H9 (cell line): Measurements from ENCODE around the gene IGSF1. TPM values are rescaled to one million over a fixed set of nuclear protein-coding genes. Genes with fewer than 3 reads are reported as not detected.

Experiments
- DNase-seq: peaks from one replicate; pipeline ENCODE4 v3.0.0-alpha.2; 2017
- H2AFZ ChIP-seq: one replicate; pipeline ENCODE4 v1.6.1; 2013; ENCODE audit warnings: mild to moderate bottlenecking, low read length, control low read depth, moderate library complexity
- H2AK5ac ChIP-seq: 2 replicates; pipeline ENCODE4 v1.6.1; 2013; ENCODE audit warnings: low read length, control low read depth, mixed read lengths; ENCODE audit not compliant: insufficient read length
- H2BK120ac ChIP-seq: one replicate; pipeline ENCODE4 v1.6.1; 2013; ENCODE audit warnings: low read depth, mild to moderate bottlenecking, low read length, control low read depth, inconsistent platforms; ENCODE audit not compliant: poor library complexity, severe bottlenecking
- H2BK12ac ChIP-seq: 2 replicates; pipeline ENCODE4 v1.6.1; 2013; ENCODE audit warnings: low read length, control low read depth, mixed read lengths, low read depth; ENCODE audit not compliant: insufficient read length
- H2BK15ac ChIP-seq: 2 replicates; pipeline ENCODE4 v1.6.1; 2013; ENCODE audit warnings: low read depth, low read length, control low read depth
- H2BK20ac ChIP-seq: one replicate; pipeline ENCODE4 v1.6.1; 2013; ENCODE audit warnings: low read depth, mild to moderate bottlenecking, low read length, control low read depth, inconsistent platforms; ENCODE audit not compliant: poor library complexity, severe bottlenecking
- H2BK5ac ChIP-seq: 2 replicates; pipeline ENCODE4 v1.6.1; 2013; ENCODE audit warnings: low read length, control low read depth, mixed read lengths; ENCODE audit not compliant: insufficient read length
- H3K14ac ChIP-seq: 2 replicates; pipeline ENCODE4 v1.6.1; 2013; ENCODE audit warnings: low read length, control low read depth; ENCODE audit not compliant: insufficient read depth
- H3K18ac ChIP-seq: 2 replicates; pipeline ENCODE4 v1.6.1; 2013; ENCODE audit warnings: low read depth, mild to moderate bottlenecking, mixed read lengths, low read length, control low read depth; ENCODE audit not compliant: insufficient read length
- H3K23ac ChIP-seq: 2 replicates; pipeline ENCODE4 v1.6.1; 2013; ENCODE audit warnings: low read length, control low read depth, mixed read lengths, low read depth; ENCODE audit not compliant: insufficient read length
- H3K23me2 ChIP-seq: 2 replicates; pipeline ENCODE4 v1.6.1; 2013; ENCODE audit warnings: low read depth, mild to moderate bottlenecking, mixed read lengths, low read length, control low read depth; ENCODE audit not compliant: insufficient read length, poor library complexity, severe bottlenecking
- H3K27ac ChIP-seq: 2 replicates; pipeline ENCODE4 v1.5.1; 2013; ENCODE audit warnings: low read length, control low read depth, mixed read lengths, low read depth; ENCODE audit not compliant: insufficient read length
- H3K27me3 ChIP-seq: 2 replicates; pipeline ENCODE4 v1.6.1; 2013; ENCODE audit warnings: low read length, control low read depth, inconsistent platforms; ENCODE audit not compliant: insufficient read depth
- H3K4ac ChIP-seq: 2 replicates; pipeline ENCODE4 v1.6.1; 2013; ENCODE audit warnings: low read depth, mild to moderate bottlenecking, control low read depth, inconsistent platforms, low read length, moderate library complexity
- H3K4me1 ChIP-seq: 2 replicates; pipeline ENCODE4 v1.6.1; 2013; ENCODE audit warnings: low read length, control low read depth, inconsistent platforms; ENCODE audit not compliant: insufficient read depth
- H3K4me2 ChIP-seq: 2 replicates; pipeline ENCODE4 v1.6.1; 2013; ENCODE audit warnings: low read length, control low read depth, mixed read lengths; ENCODE audit not compliant: insufficient read length, insufficient read depth
- H3K56ac ChIP-seq: 2 replicates; pipeline ENCODE4 v1.6.1; 2013; ENCODE audit warnings: low read depth, mild to moderate bottlenecking, mixed read lengths, low read length, control low read depth; ENCODE audit not compliant: insufficient read length
- H3K79me1 ChIP-seq: 2 replicates; pipeline ENCODE4 v1.6.1; 2013; ENCODE audit warnings: low read depth, mild to moderate bottlenecking, moderate library complexity, low read length, control low read depth, inconsistent platforms; ENCODE audit not compliant: insufficient read depth, poor library complexity, severe bottlenecking
- H3K79me2 ChIP-seq: 2 replicates; pipeline ENCODE4 v1.6.1; 2013; ENCODE audit warnings: low read length, control low read depth, inconsistent platforms; ENCODE audit not compliant: insufficient read depth
- H3K9ac ChIP-seq: 2 replicates; pipeline ENCODE4 v1.6.1; 2013; ENCODE audit warnings: low read length, control low read depth, mixed read lengths; ENCODE audit not compliant: insufficient read length; ENCODE audit errors: extremely low read depth
- H3K9me3 ChIP-seq: one replicate; pipeline ENCODE4 v1.6.1; 2013; ENCODE audit warnings: low read depth, low read length, inconsistent platforms; ENCODE audit not compliant: control insufficient read depth
- H3T11ph ChIP-seq: one replicate; pipeline ENCODE4 v1.6.1; 2013; ENCODE audit warnings: mild to moderate bottlenecking, low read length, control low read depth, inconsistent platforms
- H4K20me1 ChIP-seq: one replicate; pipeline ENCODE4 v1.6.1; 2013; ENCODE audit not compliant: control insufficient read depth, insufficient read length, insufficient read depth
- H4K5ac ChIP-seq: 2 replicates; pipeline ENCODE4 v1.6.1; 2013; ENCODE audit warnings: low read depth, mild to moderate bottlenecking, mixed read lengths, low read length, control low read depth; ENCODE audit not compliant: insufficient read length
- H4K8ac ChIP-seq: replicated peaks from 2 replicates; pipeline ENCODE4 v1.6.1; 2013; ENCODE audit warnings: low read length, control low read depth, mixed read lengths, low read depth; ENCODE audit not compliant: insufficient read length
- H4K91ac ChIP-seq: 2 replicates; pipeline ENCODE4 v1.6.1; 2013; ENCODE audit warnings: low read depth, mild to moderate bottlenecking, moderate library complexity, mixed read lengths, low read length, control low read depth; ENCODE audit not compliant: insufficient read length
- H3K27ac Mint-ChIP-seq, 3 experiments: 2 replicates in 2 of 3; 3 replicates in 1 of 3; pipeline ENCODE4 v1.8.0; 2020 to 2021; ENCODE audit warnings: mixed read lengths in 3 of 3, mild to moderate bottlenecking in 1 of 3, moderate library complexity in 1 of 3
- H3K27me3 Mint-ChIP-seq: 2 replicates; pipeline ENCODE4 v1.8.0; 2021; ENCODE audit warnings: low read depth, mild to moderate bottlenecking, moderate library complexity, mixed read lengths
- H3K36me3 Mint-ChIP-seq, 3 experiments: 2 replicates in 2 of 3; 3 replicates in 1 of 3; pipeline ENCODE4 v1.8.0; 2020 to 2021; ENCODE audit warnings: low read depth in 3 of 3, mixed read lengths in 3 of 3; ENCODE audit not compliant: insufficient read depth in 1 of 3
- H3K4me1 Mint-ChIP-seq, 2 experiments: 2 replicates each; pipeline ENCODE4 v1.8.0; 2020; ENCODE audit warnings: mixed read lengths in 2 of 2
- H3K4me3 Mint-ChIP-seq, 2 experiments: 2 replicates in 1 of 2; 3 replicates in 1 of 2; pipeline ENCODE4 v1.8.0; 2020 to 2021; ENCODE audit warnings: mild to moderate bottlenecking in 2 of 2, mixed read lengths in 2 of 2, moderate library complexity in 1 of 2
- H3K9me3 Mint-ChIP-seq, 2 experiments: 2 replicates in 1 of 2; 3 replicates in 1 of 2; pipeline ENCODE4 v1.8.0; 2020; ENCODE audit warnings: mild to moderate bottlenecking in 2 of 2, mixed read lengths in 2 of 2, moderate library complexity in 1 of 2
- CTCF ChIP-seq: fragments of 200-600 bp; sonication (generic); conservative IDR thresholded peaks from 3 replicates; pipeline ENCODE4 v1.8.0; 2021; ENCODE audit warnings: antibody characterized with exemption, mild to moderate bottlenecking
- WGBS: extraction: QIAGEN DNeasy Blood & Tissue Kit; methylation state at CpG from one replicate; pipeline ENCODE4 v1.1.7; 2013; ENCODE audit warnings: missing lambda C conversion rate, low lambda C conversion rate, mixed read lengths; ENCODE audit not compliant: insufficient read length; ENCODE audit errors: extremely low coverage; 5-methylcytosine and 5-hydroxymethylcytosine counted together
- total RNA-seq: library from RNA; stranded (reverse); gene quantifications from 2 replicates; pipeline ENCODE4 v1.2.1, GENCODE V29; 2021

IGSF1 gene
- total RNA-seq, 1 experiment from 2014 or later: 12.5 TPM

- Mint-ChIP-seq H3K27ac (no peak overlapping the region), H3K4me3 (no peak overlapping the region), H3K9me3 (no peaks in the 10 kb centered on the region), H3K4me1 (peaks cover 13 to 22% of the 10 kb centered on the region in 2 experiments), H3K36me3 (peaks cover 4 to 15% (median 5%) of the 10 kb centered on the region in 3 experiments; a peak in 2 of 7 replicates), H3K27me3 (no peaks in the 10 kb centered on the region)
- no peak overlapping the region for H3K18ac ChIP-seq
- no peak overlapping the region for H3K9ac ChIP-seq
- H2BK120ac ChIP-seq: no peak overlapping the region
- peaks cover 7% of the 10 kb centered on the region; the same call in 1 of the 2 replicates for H3K4me1 ChIP-seq
- no peak overlapping the region for H3K56ac ChIP-seq
- H3K9me3 ChIP-seq: no peaks in the 10 kb centered on the region
- H2AK5ac ChIP-seq: no peak overlapping the region
- no peak overlapping the region for H4K5ac ChIP-seq
- no peak overlapping the region for H4K91ac ChIP-seq
- no peaks in the 10 kb centered on the region for H3K79me2 ChIP-seq
- TF ChIP-seq CTCF: no peak
- no peak for DNase-seq
- no peak overlapping the region for H4K8ac ChIP-seq
- no peak overlapping the region for H3K23ac ChIP-seq
- no peaks in the 10 kb centered on the region for H4K20me1 ChIP-seq
- no peak overlapping the region for H3K4ac ChIP-seq
- H3K14ac ChIP-seq: no peak overlapping the region
- H2BK12ac ChIP-seq: no peak overlapping the region
- no peak overlapping the region for H2BK20ac ChIP-seq
- H3K27me3 ChIP-seq: no peaks in the 10 kb centered on the region
- no peak overlapping the region for H2BK5ac ChIP-seq
- no peak overlapping the region for H3K4me2 ChIP-seq
- H3K27ac ChIP-seq: no peak overlapping the region
- H2BK15ac ChIP-seq: no peak overlapping the region
- no peak overlapping the region for H3T11ph ChIP-seq
- WGBS: no CpG with 5 or more reads among the region's 1 CpG
- H3K79me1 ChIP-seq: no peaks in the 10 kb centered on the region
- H2AFZ ChIP-seq: no peak overlapping the region
- no peaks in the 10 kb centered on the region for H3K23me2 ChIP-seq
These were observed 19.0 kb downstream of the IGSF1 start for GRCh38 chrX:131270080-131270479.
